Esophagus muscularis mucosa (tissue), 4 donors: ENCODE data around the gene PPIP5K2.

Experiments used
- EP300 ChIP-seq: sonication (generic); formaldehyde crosslinking; IDR thresholded peaks from one replicate; pipeline ENCODE4 v1.6.1; 2017; ENCODE audit warnings: antibody characterized with exemption
- POLR2A ChIP-seq: fragments of 450-650 bp; IDR thresholded peaks from one replicate; pipeline ENCODE4 v1.6.1; 2017; ENCODE audit warnings: antibody characterized with exemption, moderate library complexity, mild to moderate bottlenecking, low read depth
- POLR2AphosphoS5 ChIP-seq, 2 donors: sonication (generic); formaldehyde crosslinking; IDR thresholded peaks; one replicate each; pipeline ENCODE4 v1.6.1; 2017; ENCODE audit warnings: antibody characterized with exemption in 2 of 2
- TF ChIP-seq, protein P1 (sequence below), 3 experiments: fragments of 200-600 bp in 2 of 3; fragments of 450-650 bp in 1 of 3; sonication (generic) in 2 of 3; IDR thresholded peaks; one replicate each; pipeline ENCODE4 v1.5.1; 2017 to 2019; ENCODE audit warnings: antibody characterized with exemption in 3 of 3, mild to moderate bottlenecking in 2 of 3, moderate library complexity in 1 of 3

DNA sequence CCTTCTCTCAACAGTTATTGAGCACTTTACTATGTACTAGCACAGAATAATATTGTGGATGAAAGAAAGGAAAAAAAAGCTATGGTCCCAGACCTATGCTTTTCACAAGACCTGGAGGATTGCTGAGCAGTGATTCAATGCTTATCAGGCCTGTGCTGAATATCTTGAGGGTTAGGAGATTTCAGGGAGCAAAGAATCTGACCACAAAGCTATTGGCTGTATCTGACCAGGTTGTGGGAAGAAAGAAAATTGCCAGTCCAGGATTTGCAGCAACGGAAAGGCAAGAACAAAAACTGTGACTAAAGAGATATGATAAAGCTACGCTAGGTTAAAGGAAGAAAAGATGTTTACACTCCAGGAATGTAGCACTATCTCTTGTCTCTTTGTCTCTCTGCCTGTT, 123.6 kb downstream of the PPIP5K2 start:
- TF ChIP-seq, protein P1, sequence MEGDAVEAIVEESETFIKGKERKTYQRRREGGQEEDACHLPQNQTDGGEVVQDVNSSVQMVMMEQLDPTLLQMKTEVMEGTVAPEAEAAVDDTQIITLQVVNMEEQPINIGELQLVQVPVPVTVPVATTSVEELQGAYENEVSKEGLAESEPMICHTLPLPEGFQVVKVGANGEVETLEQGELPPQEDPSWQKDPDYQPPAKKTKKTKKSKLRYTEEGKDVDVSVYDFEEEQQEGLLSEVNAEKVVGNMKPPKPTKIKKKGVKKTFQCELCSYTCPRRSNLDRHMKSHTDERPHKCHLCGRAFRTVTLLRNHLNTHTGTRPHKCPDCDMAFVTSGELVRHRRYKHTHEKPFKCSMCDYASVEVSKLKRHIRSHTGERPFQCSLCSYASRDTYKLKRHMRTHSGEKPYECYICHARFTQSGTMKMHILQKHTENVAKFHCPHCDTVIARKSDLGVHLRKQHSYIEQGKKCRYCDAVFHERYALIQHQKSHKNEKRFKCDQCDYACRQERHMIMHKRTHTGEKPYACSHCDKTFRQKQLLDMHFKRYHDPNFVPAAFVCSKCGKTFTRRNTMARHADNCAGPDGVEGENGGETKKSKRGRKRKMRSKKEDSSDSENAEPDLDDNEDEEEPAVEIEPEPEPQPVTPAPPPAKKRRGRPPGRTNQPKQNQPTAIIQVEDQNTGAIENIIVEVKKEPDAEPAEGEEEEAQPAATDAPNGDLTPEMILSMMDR (IDR thresholded peaks at IDR 0.05): no peak
- TF ChIP-seq POLR2A (no peak), POLR2AphosphoS5 (IDR thresholded peaks at IDR 0.05) (no peak), EP300 (no peak)
